HG03196 (cell line): ENCODE data around the gene LRFN2.

Experiments
- ATAC-seq: cut with Tn5 transposase; IDR thresholded peaks from one replicate; pipeline ENCODE4 v1.9.1; 2021; ENCODE audit not compliant: unreplicated experiment

The LRFN2 gene

GRCh38 chr6:40479706-40480105 lies 107.5 kb downstream of the LRFN2 start:
- ATAC-seq: no peak

GRCh38 chr6:40477246-40478126 lies 109.7 kb downstream of the LRFN2 start:
- ATAC-seq: no peak

GRCh38 chr6:40476673-40477072 lies 110.5 kb downstream of the LRFN2 start:
- ATAC-seq: no peak

GRCh38 chr6:40474937-40475336 lies 112.2 kb downstream of the LRFN2 start:
- no peak for ATAC-seq

- no peak for ATAC-seq
Measured at GRCh38 chr6:40473026-40473425, 114.1 kb downstream of the LRFN2 start.

GRCh38 chr6:40472353-40472752 lies 114.8 kb downstream of the LRFN2 start:
- no peak for ATAC-seq

- ATAC-seq: no peak
Measured at GRCh38 chr6:40471243-40471642, 115.9 kb downstream of the LRFN2 start.

- ATAC-seq: no peak
Measured at GRCh38 chr6:40469323-40469722, 117.8 kb downstream of the LRFN2 start.

- no peak for ATAC-seq
Measured at GRCh38 chr6:40466986-40467539, 120.1 kb downstream of the LRFN2 start.

- ATAC-seq: no peak
Measured at GRCh38 chr6:40461643-40462042, 125.5 kb downstream of the LRFN2 start.

GRCh38 chr6:40460380-40460779 lies 126.8 kb downstream of the LRFN2 start:
- no peak for ATAC-seq

- no peak for ATAC-seq
Measured at GRCh38 chr6:40457261-40457660, 129.9 kb downstream of the LRFN2 start.

- ATAC-seq: no peak
Measured at GRCh38 chr6:40456390-40457013, 130.7 kb downstream of the LRFN2 start.

- no peak for ATAC-seq
Measured at GRCh38 chr6:40455686-40456389, 131.3 kb downstream of the LRFN2 start.

- no peak for ATAC-seq
Measured at GRCh38 chr6:40450483-40450882, 136.7 kb downstream of the LRFN2 start.

- no peak for ATAC-seq
Measured at GRCh38 chr6:40444811-40445210, 142.4 kb downstream of the LRFN2 start.

- ATAC-seq: no peak
Measured at GRCh38 chr6:40444312-40444711, 142.9 kb downstream of the LRFN2 start.

GRCh38 chr6:40443842-40444241 lies 143.3 kb downstream of the LRFN2 start:
- ATAC-seq: no peak

GRCh38 chr6:40442591-40442990 lies 144.6 kb downstream of the LRFN2 start:
- ATAC-seq: no peak

- ATAC-seq: no peak
Measured at GRCh38 chr6:40441150-40441549, 146.0 kb downstream of the LRFN2 start.

- ATAC-seq: no peak
Measured at GRCh38 chr6:40440053-40440452, 147.1 kb downstream of the LRFN2 start.
